NCI-H1092 treated with DMSO at 0.1 percent for 48 hours (cell line): ENCODE measurements around the gene ANXA7.
A peak's percentile ranks its signal among the peaks of the same experiment; 100 is the strongest.
"Not testable (repeated sequence)": the region's sequence is repeated elsewhere in the genome, so short reads cannot be mapped to it uniquely, and the experiment has no call there.

Experiments
- DNase-seq: peaks from one replicate; lab custom pipeline; 2025; lab: John Stamatoyannopoulos, UW

ANXA7 gene

DNA sequence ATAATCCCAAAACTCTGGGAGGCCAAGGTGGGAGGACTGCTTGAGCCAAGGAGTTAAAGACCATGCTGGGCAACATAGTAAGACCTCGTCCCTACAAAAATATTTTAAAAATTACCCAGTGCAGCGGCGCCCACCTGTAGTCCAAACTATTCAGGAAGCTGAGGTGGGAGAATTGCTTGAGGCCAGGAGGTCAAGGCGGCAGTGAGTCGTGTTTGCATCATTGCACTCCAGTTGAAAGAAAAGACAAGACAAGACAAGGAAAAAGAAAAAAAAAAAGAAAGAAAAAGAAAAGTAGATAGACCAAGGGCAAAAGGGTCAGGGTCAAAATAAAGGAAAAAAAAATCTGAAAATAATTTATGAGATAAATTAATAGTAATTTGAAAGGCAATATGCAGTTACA lies 5.8 kb downstream of the ANXA7 start:
- no peak for DNase-seq

DNA sequence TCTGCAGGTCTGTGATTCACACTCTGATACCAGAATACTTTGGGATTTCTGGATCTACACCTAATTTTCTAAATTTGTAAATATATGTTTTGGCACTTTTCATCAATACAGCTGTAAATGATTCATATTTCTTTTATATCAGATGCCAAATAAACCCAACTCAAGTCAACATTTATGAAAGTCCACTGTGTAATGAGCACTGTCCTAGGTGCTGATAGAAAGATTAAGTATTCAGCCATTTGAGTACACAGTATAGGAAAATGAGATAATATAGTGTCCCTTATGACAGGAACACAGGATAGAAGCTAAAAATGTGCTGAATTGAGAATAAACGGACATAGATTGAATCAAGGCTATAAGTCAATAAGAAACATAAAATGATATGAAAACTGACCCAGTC lies 6.4 kb downstream of the ANXA7 start:
- DNase-seq, result no peak

DNA sequence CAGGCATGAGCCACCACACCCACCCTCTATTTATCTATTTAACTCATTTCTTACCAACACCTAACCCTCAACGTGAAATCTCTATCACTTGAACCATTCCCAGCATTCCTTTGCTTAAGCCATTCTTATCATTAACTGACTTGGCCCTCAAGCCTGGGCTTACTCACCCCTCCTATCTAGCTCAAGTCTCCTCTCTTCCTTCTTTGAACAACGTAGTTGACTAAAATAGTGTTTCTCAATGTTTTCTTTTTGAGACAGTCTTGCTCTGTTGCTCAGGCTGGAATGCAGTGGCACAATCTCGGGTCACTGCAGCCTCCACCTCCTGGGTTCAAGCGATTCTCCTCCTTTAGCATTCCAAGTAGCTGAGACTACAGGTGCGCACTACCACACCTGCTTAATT lies 7.0 kb downstream of the ANXA7 start:
- DNase-seq, result no peak

DNA sequence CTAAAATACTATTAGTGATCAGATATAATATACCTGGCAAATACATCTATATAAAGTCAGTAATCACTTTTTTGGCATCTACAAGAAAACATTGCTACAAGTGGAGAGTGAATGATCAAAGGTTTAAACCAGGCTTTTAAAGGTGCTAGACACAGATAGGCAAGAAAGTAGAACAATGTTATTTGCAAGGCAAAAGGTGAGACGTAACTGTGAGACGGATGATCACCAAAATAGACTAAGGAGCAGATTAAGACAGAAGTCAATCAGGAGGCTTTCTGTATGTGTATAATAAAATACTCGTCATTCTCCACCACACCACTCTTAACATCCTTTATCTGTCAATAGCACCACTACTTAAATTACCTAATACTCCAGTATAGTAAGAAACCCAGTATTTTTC lies 8.3 kb downstream of the ANXA7 start:
- DNase-seq, result no peak

DNA sequence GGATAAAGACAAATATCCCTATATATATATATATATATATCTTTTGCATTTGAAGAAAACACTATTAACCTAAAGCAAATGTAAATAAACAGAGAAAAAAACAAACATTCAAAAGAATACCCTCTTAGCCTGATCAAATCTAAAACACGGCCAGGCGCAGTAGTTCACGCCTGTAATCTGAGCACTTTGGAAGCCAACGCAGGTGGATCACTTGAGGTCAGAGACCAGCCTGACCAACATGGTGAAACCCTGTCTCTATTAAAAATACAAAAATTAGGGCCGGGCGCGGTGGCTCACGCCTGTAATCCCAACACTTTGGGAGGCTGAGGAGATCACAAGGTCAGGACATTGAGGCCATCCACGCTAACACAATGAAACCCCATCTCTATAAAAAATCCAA lies 9.2 kb downstream of the ANXA7 start:
- no peak for DNase-seq

DNA sequence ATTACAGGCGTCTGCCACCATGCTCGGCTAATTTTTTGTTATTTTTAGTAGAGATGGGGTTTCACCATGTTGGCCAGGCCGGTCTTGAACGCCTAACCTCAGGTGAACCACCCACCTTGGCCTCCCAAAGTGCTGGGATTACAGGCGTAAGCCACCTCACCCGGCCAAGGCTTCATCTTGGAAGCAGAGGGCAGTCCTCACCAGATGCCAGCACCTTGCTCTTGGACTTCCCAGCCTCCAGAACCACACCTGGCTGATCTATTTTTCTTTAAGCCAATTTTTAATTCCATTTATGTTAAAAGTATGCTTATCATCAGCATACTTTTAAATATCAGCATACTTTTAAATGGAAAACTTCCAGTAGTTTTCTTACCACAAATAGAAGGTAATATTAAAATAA lies 12.2 kb downstream of the ANXA7 start:
- no peak for DNase-seq

DNA sequence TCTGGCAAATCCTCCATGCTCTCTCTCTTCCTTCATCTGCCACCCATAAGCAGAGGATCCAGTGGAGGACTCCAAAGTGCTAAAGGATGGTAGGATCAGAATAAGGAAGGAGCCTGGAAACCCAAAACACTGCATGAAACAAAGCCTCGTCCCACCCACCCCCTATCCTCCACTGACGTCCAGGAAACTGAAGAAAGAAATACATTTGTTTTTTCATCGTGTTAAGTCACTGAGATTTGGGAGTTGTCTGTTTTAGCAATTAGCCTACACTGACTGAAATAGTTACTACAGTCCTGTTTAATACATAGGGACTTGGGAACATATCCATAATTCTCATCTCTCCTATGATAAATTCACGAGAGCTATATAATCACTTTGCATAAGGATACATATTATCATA lies 14.8 kb downstream of the ANXA7 start:
- DNase-seq, result no peak

DNA sequence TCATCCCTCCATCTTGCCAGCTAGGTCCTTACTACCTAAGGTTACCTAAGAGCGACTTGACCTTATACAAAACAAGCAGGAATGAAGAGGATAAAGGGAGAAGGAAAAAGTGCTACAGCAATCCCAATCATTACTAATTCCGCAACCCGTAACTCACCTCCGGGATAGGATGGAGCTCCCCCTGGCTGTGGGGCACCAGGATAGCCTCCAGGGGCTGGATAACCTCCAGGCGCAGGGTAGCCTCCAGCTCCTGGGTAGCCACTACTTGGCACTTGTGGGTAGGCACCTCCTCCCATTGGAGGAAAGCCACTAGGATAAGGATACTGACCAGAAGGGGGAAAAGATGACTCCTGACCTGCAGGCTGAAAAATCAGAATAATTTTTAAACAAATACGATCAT lies 15.8 kb downstream of the ANXA7 start:
- no peak for DNase-seq

DNA sequence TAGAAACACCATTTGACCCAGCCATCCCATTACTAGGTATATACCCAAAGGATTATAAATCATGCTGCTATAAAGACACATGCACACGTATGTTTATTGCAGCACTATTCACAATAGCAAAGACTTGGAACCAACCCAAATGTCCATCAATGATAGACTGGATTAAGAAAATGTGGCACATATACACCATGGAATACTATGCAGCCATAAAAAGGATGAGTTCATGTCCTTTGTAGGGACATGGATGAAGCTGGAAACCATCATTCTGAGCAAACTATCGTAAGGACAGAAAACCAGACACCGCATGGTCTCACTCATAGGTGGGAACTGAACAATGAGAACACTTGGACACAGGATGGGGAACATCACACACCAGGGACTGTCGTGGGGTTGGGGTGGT lies 19.5 kb downstream of the ANXA7 start:
- not testable (repeated sequence) for DNase-seq

DNA sequence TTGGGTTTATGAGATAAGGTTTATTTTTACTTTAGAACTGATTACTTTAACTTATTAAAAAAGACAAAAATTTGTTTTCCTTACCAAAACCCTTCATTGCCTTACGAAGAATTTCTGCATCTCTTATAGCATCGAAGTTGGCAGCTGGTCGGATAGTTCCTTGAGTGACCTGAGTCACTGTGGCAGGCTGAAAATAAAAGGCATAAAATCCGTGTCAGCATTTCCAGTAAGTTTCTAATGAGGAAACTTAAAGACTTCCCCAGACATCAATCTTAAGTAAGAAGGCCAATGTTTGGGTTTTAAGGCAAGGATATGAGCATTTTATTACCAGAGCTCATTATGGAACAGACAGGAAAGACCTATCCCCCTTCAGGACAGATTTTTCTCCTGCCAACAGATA lies 25.6 kb downstream of the ANXA7 start:
- no peak for DNase-seq

DNA sequence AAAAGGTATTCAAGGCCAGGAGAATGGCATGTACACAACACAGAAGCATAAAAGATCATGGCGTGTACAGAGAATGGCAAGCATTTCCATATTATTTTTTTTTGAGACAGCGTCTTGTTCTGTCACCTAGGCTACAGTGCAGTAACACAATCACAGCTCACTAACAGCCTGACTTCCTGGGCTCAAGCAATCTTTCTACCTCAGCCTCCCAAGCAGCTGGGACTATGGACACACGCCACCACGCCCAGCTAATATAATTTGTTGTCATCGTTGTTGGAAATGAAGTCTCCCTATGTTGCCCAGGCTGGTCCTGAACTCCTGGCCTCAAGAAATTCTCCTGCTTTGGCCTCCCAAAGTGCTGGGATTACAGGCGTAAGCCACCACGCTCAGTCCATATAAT lies 27.3 kb downstream of the ANXA7 start:
- DNase-seq, result no peak

DNA sequence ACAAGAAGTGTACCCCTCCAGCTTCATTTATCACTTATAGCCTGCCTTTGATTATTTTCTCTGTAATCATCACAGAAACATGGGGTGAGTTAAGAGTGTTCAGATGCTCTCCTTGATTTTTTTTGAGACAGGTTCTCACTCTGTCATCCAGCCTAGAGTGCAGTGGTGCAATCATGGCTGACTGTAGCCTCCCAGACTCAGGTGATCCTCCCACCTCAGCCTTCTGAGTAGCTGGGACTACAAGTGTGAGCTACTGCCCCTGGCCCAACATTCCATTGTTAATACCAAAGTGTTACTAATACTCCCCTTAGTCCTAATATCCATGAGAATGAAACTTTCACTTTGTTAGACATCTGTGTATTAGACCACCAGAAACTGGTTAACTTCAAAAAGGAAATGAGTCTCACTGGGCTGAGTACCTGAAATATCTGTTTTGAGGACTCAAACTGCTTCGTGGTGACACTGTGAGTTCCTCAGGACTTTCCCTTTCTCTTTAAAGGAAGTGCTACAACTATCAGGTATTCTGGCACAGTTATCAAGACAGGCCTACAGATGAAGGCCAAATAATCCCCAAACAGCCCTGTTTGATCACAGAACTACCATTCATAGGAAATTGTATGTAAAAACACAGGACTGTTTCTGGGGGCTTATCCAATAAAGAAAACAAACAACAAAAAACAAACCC lies 34.7 kb downstream of the ANXA7 start:
- DNase-seq, result no peak

DNA sequence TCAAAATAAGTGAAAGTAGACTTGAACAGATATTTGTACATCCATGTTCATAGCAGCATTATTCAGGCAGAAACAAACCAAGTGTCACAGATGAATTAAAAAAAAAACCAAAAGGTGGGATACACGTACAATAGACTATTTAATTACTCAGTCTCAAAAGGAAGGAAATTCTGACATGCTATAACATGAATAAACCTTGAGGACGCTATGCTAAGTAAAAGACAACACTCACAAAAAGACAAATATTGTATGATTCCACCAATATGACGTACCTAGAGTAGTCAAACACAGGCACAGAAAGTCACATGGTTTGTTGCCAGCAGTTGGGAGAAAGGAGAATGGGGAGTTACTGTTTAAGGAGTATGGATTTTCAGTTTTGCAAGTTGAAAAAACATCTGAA lies 37.2 kb downstream of the ANXA7 start:
- no peak for DNase-seq

DNA sequence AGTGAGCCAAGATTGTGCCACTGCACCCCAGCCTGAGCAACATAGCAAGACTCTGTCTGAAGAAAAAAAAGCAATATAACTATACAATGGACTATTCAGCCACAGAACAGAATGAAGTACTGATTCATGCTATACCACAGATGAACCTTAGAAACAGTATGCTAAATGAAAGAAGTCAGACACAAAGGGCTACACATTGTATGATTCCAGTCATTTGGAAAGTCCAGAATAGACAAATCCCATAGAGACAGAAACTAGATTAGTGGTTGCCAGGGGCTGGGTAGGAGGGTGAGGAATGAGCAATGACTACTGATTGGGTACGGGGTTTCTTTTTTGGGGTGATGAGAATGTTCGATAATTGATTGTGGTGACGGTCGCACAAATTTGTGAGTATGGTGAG lies 45.6 kb downstream of the ANXA7 start:
- no peak for DNase-seq

DNA sequence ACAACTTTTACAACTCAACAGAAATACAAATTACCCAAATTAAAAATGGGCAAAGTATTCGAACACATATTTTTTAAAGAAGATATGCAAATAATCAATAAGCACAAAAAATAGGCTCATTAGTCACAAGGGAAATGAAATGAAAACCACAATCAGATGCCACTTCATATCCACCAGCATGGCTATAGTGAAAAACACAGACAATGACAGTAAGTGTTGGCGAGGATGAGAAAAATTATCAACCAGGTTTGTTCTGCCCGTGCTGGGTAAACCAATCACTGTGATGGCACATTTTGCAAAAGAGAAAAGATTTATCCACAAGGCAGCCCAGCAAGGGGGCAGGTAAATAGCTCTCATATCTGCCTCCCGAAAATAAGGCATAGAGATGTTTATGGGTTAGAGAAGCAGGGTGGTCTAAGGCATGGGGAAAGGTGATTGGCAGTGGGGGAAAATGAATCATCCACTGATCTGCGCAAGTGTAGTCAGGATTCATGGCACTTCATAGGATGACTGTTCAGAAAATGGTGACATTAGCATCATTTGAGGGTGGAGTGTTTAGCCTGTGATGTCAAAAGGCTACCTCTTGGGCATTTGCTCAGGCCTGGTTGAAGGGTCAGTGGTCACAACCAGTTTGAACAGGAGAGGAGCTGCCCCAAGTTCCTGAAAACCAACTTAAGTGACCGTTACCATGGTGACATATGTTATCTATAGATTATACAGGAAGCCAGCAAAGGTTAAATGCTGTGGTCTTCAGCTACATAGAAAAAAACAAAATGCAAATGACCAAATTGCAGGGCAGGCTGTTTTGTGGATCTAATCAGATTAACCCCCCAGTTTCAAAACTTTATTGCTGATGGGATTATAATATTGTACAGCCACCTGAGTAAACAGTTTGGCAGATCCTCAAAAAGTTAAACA lies 47.2 kb downstream of the ANXA7 start:
- DNase-seq, result no peak

DNA sequence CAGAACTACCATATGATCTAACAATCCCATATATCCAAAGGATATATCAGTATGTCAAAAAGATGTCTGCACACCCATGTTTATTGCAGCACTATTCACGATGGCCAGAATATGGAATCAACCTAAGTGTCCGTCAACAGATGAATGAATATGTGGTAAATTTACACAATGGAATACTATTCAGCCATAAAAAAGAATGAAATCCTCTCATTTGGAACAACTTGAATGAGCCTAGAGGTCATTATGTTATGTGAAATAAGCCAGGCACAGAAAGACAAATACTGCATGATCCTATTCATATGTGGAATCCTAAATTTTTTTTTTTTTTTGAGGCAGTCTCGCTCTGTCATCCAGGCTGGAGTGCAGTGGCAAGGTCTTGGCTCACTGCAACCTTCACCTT lies 48.9 kb downstream of the ANXA7 start:
- DNase-seq, result no peak

DNA sequence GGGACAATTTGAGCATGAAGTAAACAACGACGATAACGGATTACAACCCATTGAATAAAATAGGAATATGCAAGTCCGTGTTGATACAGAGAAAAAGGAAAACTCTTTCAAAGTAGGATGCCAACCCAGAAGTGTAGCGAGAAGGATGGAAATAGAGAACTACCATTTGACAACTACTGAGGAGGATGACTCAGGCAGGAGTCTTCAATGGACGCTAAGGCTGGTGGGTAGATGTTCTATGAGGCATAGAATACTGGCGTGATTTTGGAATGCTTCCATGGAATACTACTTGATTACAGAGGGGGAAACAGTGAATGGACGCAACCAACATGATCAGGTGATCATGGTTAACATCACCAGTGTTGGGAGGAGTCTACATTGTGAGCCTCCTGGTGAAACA lies 54.4 kb downstream of the ANXA7 start:
- DNase-seq, result no peak

DNA sequence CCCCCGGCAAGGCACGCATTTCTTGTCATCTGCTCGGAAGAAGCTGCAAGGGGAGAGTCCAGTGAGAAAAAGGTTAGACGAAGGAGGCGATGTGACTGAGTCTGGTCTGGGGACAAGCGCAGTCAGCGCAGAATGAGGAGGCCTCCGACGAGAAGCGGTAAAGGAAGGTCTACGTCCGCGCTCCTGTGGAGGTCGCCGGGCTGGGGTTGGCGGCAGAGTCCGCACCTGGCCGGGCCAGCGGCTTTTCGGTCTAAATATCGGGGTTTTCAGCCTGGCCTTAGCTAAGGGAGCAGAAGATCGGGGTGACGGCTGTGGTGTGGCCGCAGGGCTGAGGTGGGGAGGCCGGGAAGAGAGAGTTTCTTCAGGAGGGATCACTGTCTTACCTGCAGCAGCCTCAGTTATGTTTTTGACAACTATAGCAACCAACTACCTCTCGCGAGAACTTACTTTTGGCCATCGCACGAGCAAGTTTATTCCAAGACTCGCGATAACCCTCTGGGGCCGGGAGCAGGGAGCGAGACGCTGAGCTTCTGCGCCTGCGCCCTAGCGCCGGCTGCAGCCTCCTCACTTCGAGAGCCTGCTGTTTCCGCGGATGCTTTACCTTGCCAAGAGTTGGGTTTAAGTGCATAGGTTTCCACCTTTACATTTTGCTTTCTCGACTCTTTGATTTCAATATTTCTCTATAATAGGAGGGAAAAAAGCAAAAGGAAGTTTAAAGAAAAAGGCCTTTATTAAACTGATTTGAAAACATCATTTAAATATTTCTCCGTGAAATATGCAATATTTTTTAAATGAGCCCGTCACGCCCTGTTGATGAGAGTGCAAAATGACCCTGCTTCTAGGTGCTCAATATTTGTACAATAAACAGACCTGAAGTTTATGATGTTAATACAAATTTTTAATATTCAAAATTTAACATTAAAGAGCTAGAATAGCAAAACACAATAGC lies 55.3 kb downstream of the ANXA7 start, which contains the start of gene CFAP70:
Gene CFAP70 (minus strand): TSS at position 534 of the 949 bp plus-strand sequence. CDS start 4,068 bp downstream, outside the sequence.
- peak; percentile 91 for DNase-seq

DNA sequence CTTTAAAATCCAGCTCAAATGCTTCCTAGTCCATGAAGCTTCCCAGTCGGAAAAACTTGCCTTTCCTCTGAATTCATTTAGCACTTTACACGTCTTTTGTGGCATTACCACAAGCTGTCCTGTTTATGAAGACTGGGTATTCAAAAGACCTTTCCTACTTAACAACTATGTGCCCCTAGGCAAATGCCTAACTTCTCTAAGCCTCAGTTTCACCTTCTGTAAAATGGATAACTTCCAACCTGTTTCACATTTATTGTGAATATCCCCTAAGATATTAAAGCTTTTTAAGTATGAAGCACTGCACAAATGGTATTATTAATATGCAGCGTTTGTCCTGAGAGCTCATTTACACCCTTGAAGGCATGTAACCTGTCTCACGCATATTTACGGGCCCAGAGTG lies 56.0 kb downstream of the ANXA7 start:
- no peak for DNase-seq

DNA sequence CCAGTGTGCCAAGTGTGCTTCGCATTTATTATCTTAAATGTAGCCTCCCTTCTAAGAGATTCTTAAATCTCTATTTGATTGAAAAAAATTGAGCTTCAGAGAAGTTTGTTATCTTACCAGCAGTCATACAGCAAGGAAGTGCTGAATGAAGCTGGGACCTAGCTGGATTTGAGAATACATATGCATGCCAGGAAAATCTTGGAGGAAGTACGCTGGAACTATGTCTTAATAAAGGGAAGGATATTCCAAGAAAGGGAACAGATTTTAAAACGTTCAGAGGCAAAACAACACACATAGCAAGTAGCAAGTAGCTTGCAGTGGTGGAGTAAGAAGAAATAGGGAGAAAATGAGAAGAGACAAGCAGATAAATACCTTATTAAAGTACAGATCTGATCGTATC lies 56.7 kb downstream of the ANXA7 start:
- no peak for DNase-seq

DNA sequence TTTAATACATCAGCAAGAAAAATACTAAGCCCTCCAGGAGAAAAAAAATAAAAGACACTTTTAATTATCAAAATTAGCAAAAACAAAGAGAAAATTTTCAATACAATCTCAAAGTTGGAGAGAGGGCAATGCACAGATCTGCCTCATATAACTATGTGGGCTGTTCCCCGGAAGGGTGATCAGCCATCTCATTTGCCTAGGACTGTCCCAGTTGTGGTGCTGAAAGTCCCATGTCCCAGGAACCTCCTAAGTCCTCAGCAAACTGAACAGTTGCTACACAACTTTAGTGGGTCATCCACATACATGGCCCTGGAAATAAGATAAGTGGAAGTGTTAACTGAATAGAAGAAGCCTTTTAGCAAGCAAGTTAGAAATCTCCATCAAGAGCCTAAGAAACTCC lies 69.6 kb downstream of the ANXA7 start:
- no peak for DNase-seq

DNA sequence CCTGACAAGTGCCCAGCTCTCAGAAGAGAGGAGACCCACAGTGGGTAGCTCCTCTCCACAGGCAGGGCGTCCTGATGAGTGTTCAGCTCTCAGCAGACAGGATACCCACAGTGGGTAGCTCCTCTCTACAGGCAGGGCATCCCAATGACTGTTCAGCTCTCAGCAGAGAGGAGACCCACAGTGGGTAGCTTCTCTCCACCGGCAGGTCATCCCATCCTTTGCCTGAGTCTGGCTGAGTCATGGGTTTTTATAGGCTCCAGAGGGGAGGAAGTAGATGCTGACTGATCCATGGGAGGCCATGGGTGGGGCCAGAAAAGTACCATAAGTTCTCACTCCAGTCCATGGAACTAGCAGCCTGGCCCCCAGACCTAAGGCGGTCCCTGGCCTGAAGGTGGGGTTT lies 73.7 kb downstream of the ANXA7 start:
- no peak for DNase-seq
